ENCODE results near the gene RASA3.
"Not testable (repeated sequence)": the region's sequence is repeated elsewhere in the genome, so short reads cannot be mapped to it uniquely, and the experiment has no call there.

Gene RASA3

DNA sequence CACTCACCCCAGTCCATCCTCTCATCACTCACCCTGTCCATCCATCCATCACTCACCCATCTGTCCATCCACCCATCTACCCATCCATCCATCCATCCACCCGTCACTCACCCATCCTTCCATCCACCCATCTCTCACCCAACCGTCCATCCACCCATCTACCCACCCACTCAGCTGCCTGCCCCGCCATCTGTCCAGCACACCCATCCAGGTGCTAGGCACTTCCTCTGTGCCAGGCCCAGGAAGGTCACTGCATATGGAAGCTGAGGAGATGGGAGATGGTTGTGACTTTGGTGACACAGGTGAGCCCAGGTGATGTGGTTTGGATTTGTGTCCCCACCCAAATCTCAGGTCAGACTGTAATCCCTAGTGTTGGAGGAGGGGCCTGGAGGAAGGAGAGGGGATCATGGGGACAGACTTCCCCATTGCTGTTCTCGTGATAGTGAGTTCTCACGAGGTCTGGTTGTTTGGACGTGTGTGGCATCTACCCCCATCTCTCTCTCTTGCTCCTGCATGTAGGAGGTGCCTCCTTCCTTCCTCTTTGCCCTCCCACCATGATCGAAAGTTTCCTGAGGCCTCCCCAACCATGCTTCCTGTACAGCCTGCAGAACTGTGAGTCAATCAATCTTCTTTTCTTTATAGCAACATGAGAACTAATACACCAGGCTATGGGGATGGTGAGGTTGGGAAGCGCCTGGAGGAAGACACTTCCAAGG is 142.7 kb downstream of the RASA3 start:
- H3K4me3 ChIP-seq (ENCODE audit: low read depth, low read length): no peak overlapping the region
- H3K27ac ChIP-seq: no peak overlapping the region
- TF ChIP-seq, protein P1, sequence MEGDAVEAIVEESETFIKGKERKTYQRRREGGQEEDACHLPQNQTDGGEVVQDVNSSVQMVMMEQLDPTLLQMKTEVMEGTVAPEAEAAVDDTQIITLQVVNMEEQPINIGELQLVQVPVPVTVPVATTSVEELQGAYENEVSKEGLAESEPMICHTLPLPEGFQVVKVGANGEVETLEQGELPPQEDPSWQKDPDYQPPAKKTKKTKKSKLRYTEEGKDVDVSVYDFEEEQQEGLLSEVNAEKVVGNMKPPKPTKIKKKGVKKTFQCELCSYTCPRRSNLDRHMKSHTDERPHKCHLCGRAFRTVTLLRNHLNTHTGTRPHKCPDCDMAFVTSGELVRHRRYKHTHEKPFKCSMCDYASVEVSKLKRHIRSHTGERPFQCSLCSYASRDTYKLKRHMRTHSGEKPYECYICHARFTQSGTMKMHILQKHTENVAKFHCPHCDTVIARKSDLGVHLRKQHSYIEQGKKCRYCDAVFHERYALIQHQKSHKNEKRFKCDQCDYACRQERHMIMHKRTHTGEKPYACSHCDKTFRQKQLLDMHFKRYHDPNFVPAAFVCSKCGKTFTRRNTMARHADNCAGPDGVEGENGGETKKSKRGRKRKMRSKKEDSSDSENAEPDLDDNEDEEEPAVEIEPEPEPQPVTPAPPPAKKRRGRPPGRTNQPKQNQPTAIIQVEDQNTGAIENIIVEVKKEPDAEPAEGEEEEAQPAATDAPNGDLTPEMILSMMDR (IDR thresholded peaks at IDR 0.05; ENCODE audit: low read depth, low read length, missing control alignments): no peak
- no peak for DNase-seq
- peaks cover 36% of the 10 kb centered on the region for H3K36me3 ChIP-seq (replicated peaks)
- no peaks in the 10 kb centered on the region for H3K27me3 ChIP-seq (replicated peaks)
- in situ Hi-C loops (cut with HindIII; ENCODE audit: low pct_ligation_motif_present, low sequenced_read_pairs): no loop called here

DNA sequence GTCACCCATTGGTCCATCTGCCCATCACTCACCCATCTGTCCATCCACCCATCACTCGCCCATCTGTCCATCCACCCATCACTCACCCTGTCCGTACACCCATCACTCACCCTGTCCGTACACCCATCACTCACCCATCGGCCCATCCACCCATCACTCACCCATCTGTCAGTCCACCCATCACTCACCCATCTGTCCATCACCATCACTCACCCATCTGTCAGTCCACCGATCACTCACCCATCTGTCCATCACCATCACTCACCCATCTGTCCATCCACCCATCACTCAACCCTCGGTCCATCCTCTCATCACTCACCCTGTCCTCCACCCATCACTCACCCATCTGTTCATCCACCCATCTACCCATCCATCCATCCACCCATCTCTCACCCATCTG is 143.6 kb downstream of the RASA3 start:
- H3K4me3 ChIP-seq (ENCODE audit: low read depth, low read length); DNase-seq; H3K27me3 ChIP-seq (replicated peaks); H3K27ac ChIP-seq; in situ Hi-C loops (cut with HindIII; ENCODE audit: low pct_ligation_motif_present, low sequenced_read_pairs): not testable (repeated sequence)
- H3K36me3 ChIP-seq (replicated peaks): peaks cover 35% of the 10 kb centered on the region

DNA sequence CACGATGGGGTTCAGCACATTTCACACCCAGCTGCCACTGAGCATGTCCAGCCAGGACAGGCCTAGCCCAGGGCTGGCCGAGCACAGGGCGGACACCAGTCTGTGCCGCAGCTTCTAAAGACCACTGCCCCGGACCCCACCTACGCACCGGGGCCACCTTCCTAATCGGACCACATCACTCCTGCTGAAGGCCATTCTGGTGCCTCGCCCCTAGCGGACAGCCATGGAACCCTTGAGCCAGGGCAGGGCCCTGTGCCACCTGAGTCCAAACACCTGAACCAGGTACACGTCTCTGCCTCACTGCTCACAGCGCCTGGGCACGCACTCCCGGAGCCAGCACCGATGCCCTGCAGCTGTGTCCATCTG is 150.1 kb downstream of the RASA3 start:
- H3K27me3 ChIP-seq (replicated peaks): no peaks in the 10 kb centered on the region
- H3K4me3 ChIP-seq (ENCODE audit: low read depth, low read length): no peak overlapping the region
- TF ChIP-seq, protein P1 (IDR thresholded peaks at IDR 0.05; ENCODE audit: low read depth, low read length, missing control alignments): no peak
- H3K27ac ChIP-seq: no peak overlapping the region
- in situ Hi-C loops (cut with HindIII; ENCODE audit: low pct_ligation_motif_present, low sequenced_read_pairs): no loop called here
- H3K36me3 ChIP-seq (replicated peaks): peaks cover 32% of the 10 kb centered on the region
- DNase-seq: no peak

DNA sequence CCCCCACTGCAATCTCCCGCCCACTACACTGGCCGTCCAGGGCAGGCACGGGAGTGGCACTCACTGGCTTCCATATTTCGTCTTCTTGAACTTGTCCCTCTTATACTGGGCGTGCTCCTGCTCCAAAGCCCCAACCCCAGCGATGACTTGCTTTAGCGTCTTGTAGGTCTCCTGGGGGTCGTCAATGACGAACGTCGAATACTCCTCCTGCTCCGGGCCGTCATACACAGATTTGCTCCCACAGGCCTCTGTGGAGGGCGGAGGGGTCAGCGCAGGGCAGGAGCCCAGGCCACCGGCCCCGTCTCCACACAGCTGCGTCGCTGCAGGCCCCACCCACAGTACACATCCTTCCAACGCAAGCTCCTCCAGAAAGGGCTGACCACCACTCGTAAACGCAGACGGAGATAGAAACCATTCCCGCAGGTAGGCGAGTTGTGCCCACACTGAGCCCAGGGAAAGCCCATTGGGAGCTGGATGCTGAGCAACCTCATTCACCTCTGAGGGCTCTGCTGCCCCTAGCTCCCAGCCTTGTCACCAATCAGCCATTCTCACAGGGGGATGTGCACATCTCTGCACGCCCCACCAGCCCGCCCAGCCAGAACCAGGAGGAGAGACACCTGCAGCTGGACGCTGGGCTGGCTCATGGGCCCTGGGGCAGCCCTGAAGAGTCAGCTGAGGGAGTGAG is 150.7 kb downstream of the RASA3 start:
- H3K27me3 ChIP-seq (replicated peaks): no peaks in the 10 kb centered on the region
- H3K36me3 ChIP-seq (replicated peaks): peaks cover 32% of the 10 kb centered on the region
- H3K4me3 ChIP-seq (ENCODE audit: low read depth, low read length): no peak overlapping the region
- in situ Hi-C loops (cut with HindIII; ENCODE audit: low pct_ligation_motif_present, low sequenced_read_pairs): no loop called here
- DNase-seq: no peak
- TF ChIP-seq, protein P1 (IDR thresholded peaks at IDR 0.05; ENCODE audit: low read depth, low read length, missing control alignments): no peak
- H3K27ac ChIP-seq: no peak overlapping the region

DNA sequence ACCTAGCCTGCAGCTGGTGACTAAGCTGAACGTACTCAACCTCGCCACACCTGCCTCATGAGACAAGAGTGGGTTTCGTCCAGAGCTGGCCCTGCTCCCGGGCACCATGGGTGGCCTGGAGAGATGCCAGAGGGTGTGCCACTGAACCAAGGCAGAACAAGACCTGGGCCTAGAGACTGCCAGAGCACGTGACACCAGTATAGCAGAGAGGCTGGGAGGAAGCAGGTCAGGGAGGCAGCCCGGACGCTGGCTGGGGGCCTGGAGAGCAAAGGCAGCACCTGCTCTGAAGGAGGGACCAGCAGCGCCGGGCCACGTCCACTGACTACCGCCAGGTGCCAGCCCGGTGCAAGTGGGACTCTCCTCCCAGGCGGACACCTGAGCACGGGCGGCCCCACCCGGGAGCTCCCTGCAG is 151.2 kb downstream of the RASA3 start:
- Histone ChIP-seq H3K4me3 (ENCODE audit: low read depth, low read length) (no peak overlapping the region), H3K36me3 (replicated peaks) (peaks cover 32% of the 10 kb centered on the region)
- TF ChIP-seq, protein P1 (IDR thresholded peaks at IDR 0.05; ENCODE audit: low read depth, low read length, missing control alignments): no peak

DNA sequence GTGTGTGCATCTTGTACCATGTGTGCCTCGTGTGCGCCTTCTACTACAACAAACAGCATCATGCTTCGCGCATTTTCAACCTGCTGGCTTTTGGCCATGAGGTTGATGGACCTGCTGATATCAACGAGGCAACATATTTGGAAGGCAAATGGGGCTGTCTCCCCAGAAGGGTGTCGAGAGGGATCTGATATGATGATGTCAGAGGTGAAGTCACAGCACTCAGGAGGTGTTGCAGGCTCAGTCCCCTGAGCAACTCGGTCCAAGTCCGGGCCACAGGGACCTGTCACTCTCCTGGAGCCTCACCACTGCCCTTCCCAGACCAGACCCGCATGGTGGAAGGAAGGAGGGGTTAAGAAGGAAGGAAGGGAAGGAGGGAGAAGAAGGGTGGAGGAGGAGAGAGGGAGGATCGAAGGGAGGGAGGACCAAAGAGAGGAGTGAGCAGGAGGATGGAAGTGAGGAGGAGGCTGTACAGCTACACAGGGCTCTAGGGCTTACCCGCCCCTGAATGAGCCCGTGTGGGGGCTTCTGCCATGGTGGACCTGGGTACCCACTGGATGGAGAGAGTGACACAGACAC is 151.8 kb downstream of the RASA3 start:
- H3K36me3 ChIP-seq (replicated peaks): peaks cover 34% of the 10 kb centered on the region
- in situ Hi-C loops (cut with HindIII; ENCODE audit: low pct_ligation_motif_present, low sequenced_read_pairs): no loop called here
- H3K4me3 ChIP-seq (ENCODE audit: low read depth, low read length): no peak overlapping the region
- DNase-seq: no peak
- TF ChIP-seq, protein P1 (IDR thresholded peaks at IDR 0.05; ENCODE audit: low read depth, low read length, missing control alignments): no peak
- no peaks in the 10 kb centered on the region for H3K27me3 ChIP-seq (replicated peaks)
- H3K27ac ChIP-seq: no peak overlapping the region

More for the DNA sequence above, 151.2 kb downstream of the RASA3 start:
- no peak for DNase-seq
- no peak overlapping the region for H3K27ac ChIP-seq
- no peaks in the 10 kb centered on the region for H3K27me3 ChIP-seq (replicated peaks)
- in situ Hi-C loops (cut with HindIII; ENCODE audit: low pct_ligation_motif_present, low sequenced_read_pairs): no loop called here
